ENCODE results near the gene PKP2. TPM values are rescaled to one million over a fixed set of nuclear protein-coding genes. Genes with fewer than 3 reads are reported as not detected.

PKP2 gene
- total and polyA plus RNA-seq, 7 donors, result 2.5 to 7.8 (median 4.0) TPM

- Histone ChIP-seq H3K4me1 (no peaks in the 10 kb centered on the region), H3K27ac (no peak overlapping the region), H3K4me3 (no peak overlapping the region), H3K36me3 (ENCODE audit: insufficient read depth in 1 of 2, low read depth in 1 of 2) (peaks cover 0 to 3% of the 10 kb centered on the region in 2 donors), H3K9me3 (no peaks in the 10 kb centered on the region), H3K27me3 (ENCODE audit: insufficient read depth in 3 of 3, low read length in 2 of 3) (no peaks in the 10 kb centered on the region)
- ATAC-seq (no peak), DNase-seq (no peak)
- TF ChIP-seq CTCF (IDR thresholded peaks at IDR 0.05), result no peak
- intact Hi-C loops (cut with DNase I), result no loop called here
- WGBS, 3 donors, result 43 to 85% (median 67%) methylated on average over 1 of the region's 1 CpG
Observed at GRCh38 chr12:32854716-32855115, 41.9 kb downstream of the PKP2 start.

GRCh38 chr12:32854097-32854496 is 42.5 kb downstream of the PKP2 start:
- H3K36me3 ChIP-seq (ENCODE audit: insufficient read depth in 1 of 2, low read depth in 1 of 2), result peaks cover 0 to 3% of the 10 kb centered on the region in 2 donors
- intact Hi-C loops (cut with DNase I), result no loop called here
- H3K4me1 ChIP-seq, result no peaks in the 10 kb centered on the region
- H3K9me3 ChIP-seq, result no peaks in the 10 kb centered on the region
- no peak overlapping the region for H3K27ac ChIP-seq
- no peak for DNase-seq
- no peak for ATAC-seq
- no peaks in the 10 kb centered on the region for H3K27me3 ChIP-seq (ENCODE audit: insufficient read depth in 3 of 3, low read length in 2 of 3)
- 69 to 77% (median 75%) methylated on average over 4 of the region's 4 CpGs for WGBS, 3 donors
- no peak overlapping the region for H3K4me3 ChIP-seq
- TF ChIP-seq CTCF (IDR thresholded peaks at IDR 0.05), result no peak

- no peaks in the 10 kb centered on the region for H3K9me3 ChIP-seq
- ATAC-seq, result no peak
- WGBS, 3 donors, result 85 to 89% (median 89%) methylated on average over 6 of the region's 6 CpGs
Observed at GRCh38 chr12:32847287-32847686, 49.3 kb downstream of the PKP2 start.

GRCh38 chr12:32846053-32846452 is 50.5 kb downstream of the PKP2 start:
- Histone ChIP-seq H3K27me3 (ENCODE audit: insufficient read depth in 3 of 3, low read length in 2 of 3) (no peaks in the 10 kb centered on the region), H3K9me3 (no peaks in the 10 kb centered on the region), H3K4me1 (no peaks in the 10 kb centered on the region), H3K36me3 (ENCODE audit: insufficient read depth in 1 of 2, low read depth in 1 of 2) (peaks cover 0 to 3% of the 10 kb centered on the region in 2 donors), H3K27ac (no peak overlapping the region), H3K4me3 (no peak overlapping the region)
- WGBS, 3 donors, result 85 to 95% (median 90%) methylated on average over 6 of the region's 6 CpGs
- TF ChIP-seq CTCF (IDR thresholded peaks at IDR 0.05), result no peak
- DNase-seq (no peak), ATAC-seq (no peak)
- intact Hi-C loops (cut with DNase I), result loop anchor here in 1 of 2 donors (5.0 kb wide), 1 partner anchor 1011 kb away; no protein-coding TSS in a partner anchor

More at GRCh38 chr12:32847287-32847686, 49.3 kb downstream of the PKP2 start:
- TF ChIP-seq CTCF (IDR thresholded peaks at IDR 0.05), result no peak
- no peak for DNase-seq
- no peak overlapping the region for H3K4me3 ChIP-seq
- H3K4me1 ChIP-seq, result no peaks in the 10 kb centered on the region
- intact Hi-C loops (cut with DNase I), result loop anchor here in 1 of 2 donors (5.0 kb wide), 1 partner anchor 1010 kb away; no protein-coding TSS in a partner anchor
- H3K27ac ChIP-seq, result no peak overlapping the region
- H3K36me3 ChIP-seq (ENCODE audit: insufficient read depth in 1 of 2, low read depth in 1 of 2), result peaks cover 0 to 3% of the 10 kb centered on the region in 2 donors
- no peaks in the 10 kb centered on the region for H3K27me3 ChIP-seq (ENCODE audit: insufficient read depth in 3 of 3, low read length in 2 of 3)

- H3K27ac ChIP-seq, result no peak overlapping the region
- H3K36me3 ChIP-seq (ENCODE audit: insufficient read depth in 1 of 2, low read depth in 1 of 2), result no peaks in the 10 kb centered on the region
- ATAC-seq, result no peak
- no peaks in the 10 kb centered on the region for H3K27me3 ChIP-seq (ENCODE audit: insufficient read depth in 3 of 3, low read length in 2 of 3)
- no peaks in the 10 kb centered on the region for H3K9me3 ChIP-seq
- intact Hi-C loops (cut with DNase I), result no loop called here
- peaks cover 6% of the 10 kb centered on the region for H3K4me1 ChIP-seq
- no peak overlapping the region for H3K4me3 ChIP-seq
- no peak for TF ChIP-seq CTCF (IDR thresholded peaks at IDR 0.05)
- DNase-seq, result no peak
Observed at GRCh38 chr12:32843528-32844095, 53.0 kb downstream of the PKP2 start.

Data from psoas muscle (tissue), 8 donors.